SJCRH30 (cell line): ENCODE results near the gene SEMA6D. TPM values are rescaled to one million over a fixed set of nuclear protein-coding genes. Genes with fewer than 3 reads are reported as not detected.

Experiments
- DNase-seq, 2 experiments: peaks; one replicate each; pipeline ENCODE4 v3.0.0-alpha.2; 2015 to 2020
- H3K27ac ChIP-seq: fragments of 250-450 bp; sonication (Bioruptor Pico); 2 replicates; pipeline ENCODE4 v1.5.1; 2020; ENCODE audit warnings: mild to moderate bottlenecking, moderate library complexity
- H3K27me3 ChIP-seq: fragments of 250-450 bp; sonication (Bioruptor Pico); 2 replicates; pipeline ENCODE4 v1.5.1; 2020; ENCODE audit warnings: mild to moderate bottlenecking, moderate library complexity
- H3K36me3 ChIP-seq: fragments of 250-450 bp; sonication (Bioruptor Pico); 2 replicates; pipeline ENCODE4 v1.5.1; 2020; ENCODE audit warnings: mild to moderate bottlenecking, moderate library complexity
- H3K4me1 ChIP-seq: fragments of 250-450 bp; sonication (Bioruptor Pico); 2 replicates; pipeline ENCODE4 v1.5.1; 2020; ENCODE audit warnings: mild to moderate bottlenecking, moderate library complexity
- H3K4me3 ChIP-seq: fragments of 250-450 bp; sonication (Bioruptor Pico); 2 replicates; pipeline ENCODE4 v1.5.1; 2020; ENCODE audit warnings: mild to moderate bottlenecking, moderate library complexity
- H3K9me3 ChIP-seq: fragments of 250-450 bp; sonication (Bioruptor Pico); replicated peaks from 2 replicates; pipeline ENCODE4 v1.5.1; 2020; ENCODE audit warnings: mild to moderate bottlenecking, moderate library complexity
- total RNA-seq: library from RNA; depleted of rRNA; stranded (reverse); fragments of >200 nt; shearing (Covaris generic); gene quantifications from 2 replicates; pipeline ENCODE4 v1.2.3, GENCODE V29; 2014; rRNA removed

SEMA6D gene
- total RNA-seq = 0.71 and 0.81 TPM in 2 replicates

- Histone ChIP-seq H3K4me3 (peak within 1 kb of the TSS; percentile 44), H3K27ac (no peak within 1 kb of the TSS), H3K27me3 (peaks cover 35% of the 10 kb centered on the region), H3K9me3 (no peaks in the 10 kb centered on the region), H3K4me1 (no peaks in the 10 kb centered on the region), H3K36me3 (no peaks in the 10 kb centered on the region)
- peak; percentile 75 to 85 for DNase-seq
These were observed at the start of gene SEMA6D for GRCh38 chr15:47717036-47717612. SEMA6D (plus strand) TSS chr15:47717505; CDS start chr15:47759799, 42,294 bp downstream.

GRCh38 chr15:47669221-47669620 lies 48.1 kb upstream of the SEMA6D start:
- no peak overlapping the region for H3K27ac ChIP-seq
- peaks cover 6% of the 10 kb centered on the region; the same call in 1 of the 2 replicates for H3K27me3 ChIP-seq
- no peaks in the 10 kb centered on the region for H3K9me3 ChIP-seq
- no peak overlapping the region for H3K4me3 ChIP-seq
- no peak for DNase-seq
- no peaks in the 10 kb centered on the region for H3K4me1 ChIP-seq
- H3K36me3 ChIP-seq = no peaks in the 10 kb centered on the region

- Histone ChIP-seq H3K27ac (no peak overlapping the region), H3K4me1 (no peaks in the 10 kb centered on the region; the same call in 1 of the 2 replicates), H3K9me3 (no peaks in the 10 kb centered on the region), H3K4me3 (no peak overlapping the region), H3K27me3 (peaks cover 6% of the 10 kb centered on the region; the same call in 1 of the 2 replicates), H3K36me3 (no peaks in the 10 kb centered on the region)
- DNase-seq = no peak
These were observed 46.9 kb upstream of the SEMA6D start for GRCh38 chr15:47670365-47670764.

GRCh38 chr15:47673232-47673761 lies 44.0 kb upstream of the SEMA6D start:
- H3K27ac ChIP-seq = no peak overlapping the region
- peaks cover 9% of the 10 kb centered on the region; the same call in 1 of the 2 replicates for H3K27me3 ChIP-seq
- H3K36me3 ChIP-seq = no peaks in the 10 kb centered on the region
- no peaks in the 10 kb centered on the region; the same call in 1 of the 2 replicates for H3K4me1 ChIP-seq
- H3K9me3 ChIP-seq = no peaks in the 10 kb centered on the region
- no peak overlapping the region for H3K4me3 ChIP-seq
- DNase-seq = no peak

GRCh38 chr15:47674586-47675232 lies 42.6 kb upstream of the SEMA6D start:
- no peak overlapping the region for H3K4me3 ChIP-seq
- no peaks in the 10 kb centered on the region; the same call in 1 of the 2 replicates for H3K4me1 ChIP-seq
- DNase-seq = peak in 1 of 2 experiments; percentile 7
- H3K36me3 ChIP-seq = no peaks in the 10 kb centered on the region
- peaks cover 9% of the 10 kb centered on the region; the same call in 1 of the 2 replicates for H3K27me3 ChIP-seq
- H3K27ac ChIP-seq = no peak overlapping the region
- H3K9me3 ChIP-seq = no peaks in the 10 kb centered on the region

GRCh38 chr15:47675735-47676134 lies 41.6 kb upstream of the SEMA6D start:
- no peaks in the 10 kb centered on the region; the same call in 1 of the 2 replicates for H3K4me1 ChIP-seq
- no peak overlapping the region for H3K4me3 ChIP-seq
- no peak overlapping the region for H3K27ac ChIP-seq
- no peak for DNase-seq
- peaks cover 9% of the 10 kb centered on the region; the same call in 1 of the 2 replicates for H3K27me3 ChIP-seq
- no peaks in the 10 kb centered on the region for H3K9me3 ChIP-seq
- no peaks in the 10 kb centered on the region for H3K36me3 ChIP-seq

GRCh38 chr15:47678040-47678439 lies 39.3 kb upstream of the SEMA6D start:
- no peaks in the 10 kb centered on the region for H3K9me3 ChIP-seq
- H3K4me1 ChIP-seq = no peaks in the 10 kb centered on the region; the same call in 1 of the 2 replicates
- H3K36me3 ChIP-seq = no peaks in the 10 kb centered on the region
- no peak for DNase-seq
- H3K27ac ChIP-seq = no peak overlapping the region
- H3K27me3 ChIP-seq = peaks cover 6% of the 10 kb centered on the region; the same call in 1 of the 2 replicates
- no peak overlapping the region for H3K4me3 ChIP-seq

GRCh38 chr15:47682661-47683060 lies 34.6 kb upstream of the SEMA6D start:
- DNase-seq = no peak
- Histone ChIP-seq H3K36me3 (no peaks in the 10 kb centered on the region), H3K4me1 (no peaks in the 10 kb centered on the region), H3K27ac (no peak overlapping the region), H3K27me3 (no peaks in the 10 kb centered on the region), H3K4me3 (no peak overlapping the region), H3K9me3 (no peaks in the 10 kb centered on the region)

- Histone ChIP-seq H3K27ac (no peak overlapping the region), H3K4me3 (no peak overlapping the region), H3K4me1 (no peaks in the 10 kb centered on the region), H3K9me3 (no peaks in the 10 kb centered on the region), H3K36me3 (no peaks in the 10 kb centered on the region), H3K27me3 (no peaks in the 10 kb centered on the region)
- no peak for DNase-seq
These were observed 32.0 kb upstream of the SEMA6D start for GRCh38 chr15:47685141-47685870.

GRCh38 chr15:47688573-47689086 lies 28.7 kb upstream of the SEMA6D start:
- no peak overlapping the region for H3K27ac ChIP-seq

GRCh38 chr15:47689660-47690059 lies 27.6 kb upstream of the SEMA6D start:
- no peaks in the 10 kb centered on the region for H3K36me3 ChIP-seq
- no peak overlapping the region for H3K4me3 ChIP-seq
- no peaks in the 10 kb centered on the region for H3K27me3 ChIP-seq
- DNase-seq = no peak
- H3K27ac ChIP-seq = no peak overlapping the region
- no peaks in the 10 kb centered on the region for H3K9me3 ChIP-seq
- no peaks in the 10 kb centered on the region for H3K4me1 ChIP-seq

More at GRCh38 chr15:47688573-47689086, 28.7 kb upstream of the SEMA6D start:
- H3K9me3 ChIP-seq = no peaks in the 10 kb centered on the region
- no peak overlapping the region for H3K4me3 ChIP-seq
- no peaks in the 10 kb centered on the region for H3K36me3 ChIP-seq
- no peaks in the 10 kb centered on the region for H3K4me1 ChIP-seq
- no peaks in the 10 kb centered on the region for H3K27me3 ChIP-seq
- no peak for DNase-seq

GRCh38 chr15:47691882-47692281 lies 25.4 kb upstream of the SEMA6D start:
- no peak overlapping the region for H3K27ac ChIP-seq
- no peaks in the 10 kb centered on the region for H3K36me3 ChIP-seq
- H3K9me3 ChIP-seq = no peaks in the 10 kb centered on the region
- no peaks in the 10 kb centered on the region for H3K27me3 ChIP-seq
- H3K4me1 ChIP-seq = no peaks in the 10 kb centered on the region
- no peak overlapping the region for H3K4me3 ChIP-seq
- no peak for DNase-seq

GRCh38 chr15:47696351-47696750 lies 21.0 kb upstream of the SEMA6D start:
- no peak overlapping the region for H3K4me3 ChIP-seq

GRCh38 chr15:47705281-47705997 lies 11.9 kb upstream of the SEMA6D start:
- Histone ChIP-seq H3K4me3 (no peak overlapping the region), H3K9me3 (no peaks in the 10 kb centered on the region), H3K27me3 (no peaks in the 10 kb centered on the region; the same call in 1 of the 2 replicates), H3K27ac (no peak overlapping the region), H3K36me3 (no peaks in the 10 kb centered on the region), H3K4me1 (no peaks in the 10 kb centered on the region)
- DNase-seq = no peak

More at GRCh38 chr15:47696351-47696750, 21.0 kb upstream of the SEMA6D start:
- H3K27ac ChIP-seq = no peak overlapping the region
- peaks cover 7% of the 10 kb centered on the region; the same call in 1 of the 2 replicates for H3K27me3 ChIP-seq
- H3K9me3 ChIP-seq = no peaks in the 10 kb centered on the region
- H3K36me3 ChIP-seq = no peaks in the 10 kb centered on the region
- no peaks in the 10 kb centered on the region for H3K4me1 ChIP-seq
- DNase-seq = no peak
